SU-DHL-6 (cell line): ENCODE data around the gene FOXQ1.

Experiments
- CTCF ChIP-seq: fragments of 200-600 bp; sonication (generic); IDR thresholded peaks from one replicate; pipeline ENCODE4 v1.5.1; 2017; ENCODE audit warnings: antibody characterized with exemption, mild to moderate bottlenecking, low read length, moderate library complexity; ENCODE audit not compliant: insufficient read depth, poor library complexity, severe bottlenecking
- EZH2phosphoT487 ChIP-seq: fragments of 200-600 bp; sonication (generic), shearing (Covaris generic); conservative IDR thresholded peaks from 2 replicates; pipeline ENCODE4 v1.6.1; 2018; ENCODE audit warnings: mild to moderate bottlenecking, antibody characterized with exemption, low read length, moderate library complexity, mixed read lengths

- TF ChIP-seq CTCF (no peak), EZH2phosphoT487 (no peak)
Measured at GRCh38 chr6:1326535-1327121, 14.7 kb downstream of the FOXQ1 start.
